Activated B cell treated with CpG ODN at 0.5 μM for 24 hours (primary cell): Measurements from ENCODE around the gene LNX2. TPM values are rescaled to one million over a fixed set of nuclear protein-coding genes. Genes with fewer than 3 reads are reported as not detected.

ENCODE experiments used
- ATAC-seq: fragments of 200-7000 bp; cut with Tn5 transposase; one replicate; pipeline ENCODE4 v1.10.0; 2021; ENCODE audit warnings: low read depth, mild to moderate bottlenecking, moderate library complexity
- CTCF ChIA-PET: fragments of 350-600 bp; sonication (Branson Sonifier 250); formaldehyde crosslinking; loops from one replicate; lab custom pipeline; 2021; ENCODE audit warnings: antibody characterized with exemption; lab: Charles Lee
- POLR2A ChIA-PET: fragments of 350-600 bp; sonication (Branson Sonifier 250); formaldehyde crosslinking; loops from one replicate; lab custom pipeline; 2021; ENCODE audit warnings: antibody characterized with exemption; lab: Charles Lee
- DNase-seq: peaks from one replicate; pipeline ENCODE4 v3.0.0; 2022
- H3K27ac Mint-ChIP-seq: one replicate; pipeline ENCODE4 v1.8.0; 2020; ENCODE audit warnings: mixed read lengths
- H3K27me3 Mint-ChIP-seq: one replicate; pipeline ENCODE4 v1.8.0; 2021; ENCODE audit warnings: mixed read lengths
- H3K36me3 Mint-ChIP-seq: one replicate; pipeline ENCODE4 v1.8.0; 2021; ENCODE audit warnings: low read depth, mixed read lengths
- H3K4me1 Mint-ChIP-seq: one replicate; pipeline ENCODE4 v1.8.0; 2021; ENCODE audit warnings: mixed read lengths
- H3K4me3 Mint-ChIP-seq: one replicate; pipeline ENCODE4 v1.8.0; 2020; ENCODE audit warnings: mild to moderate bottlenecking, mixed read lengths
- H3K9me3 Mint-ChIP-seq: one replicate; pipeline ENCODE4 v1.8.0; 2020; ENCODE audit warnings: mixed read lengths
- CTCF ChIP-seq: fragments of 200-600 bp; IDR thresholded peaks from one replicate; pipeline ENCODE4 v1.8.0; 2022; ENCODE audit warnings: antibody characterized with exemption, mild to moderate bottlenecking
- intact Hi-C: fragments of 100-400 bp; cut with micrococcal nuclease; formaldehyde crosslinking; loops from one replicate; pipeline ENCODE4 v1.15.1; 2024
- total RNA-seq: library from RNA; stranded (reverse); gene quantifications from 2 replicates; pipeline ENCODE4 v1.2.3, GENCODE V29; 2022

Gene LNX2
- total RNA-seq, 1 donor from 2014 or later = 7.1 TPM

GRCh38 chr13:27496006-27496405 lies 124.3 kb downstream of the LNX2 start:
- ChIA-PET CTCF (no interaction called here), POLR2A (no interaction called here)
- Mint-ChIP-seq H3K4me3 (no peak overlapping the region), H3K27ac (no peak overlapping the region), H3K36me3 (no peaks in the 10 kb centered on the region), H3K27me3 (no peaks in the 10 kb centered on the region), H3K4me1 (no peaks in the 10 kb centered on the region), H3K9me3 (no peaks in the 10 kb centered on the region)
- no peak for DNase-seq
- ATAC-seq = no peak
- no peak for TF ChIP-seq CTCF
- intact Hi-C loops = no loop called here

Other genes with a start within 250 kb of the LNX2 start
- gene GTF3A, start 195.9 kb downstream of the LNX2 start, total RNA-seq = 119 and 134 TPM in 2 replicates
- 39.8 and 50.1 TPM in 2 replicates for gene MTIF3, start 170.0 kb downstream of the LNX2 start, total RNA-seq
- gene POLR1D, start 1.4 kb upstream of the LNX2 start, total RNA-seq = 114 and 121 TPM in 2 replicates
- gene GSX1, start 172.0 kb upstream of the LNX2 start, total RNA-seq = not detected in 2 replicates